GM12878 (cell line): ENCODE data around the gene OLFML2A. TPM values are rescaled to one million over a fixed set of nuclear protein-coding genes. Genes with fewer than 3 reads are reported as not detected.

ENCODE experiments used
- ATAC-seq: fragments of 200-7000 bp; cut with Tn5 transposase; 3 replicates; pipeline ENCODE4 v1.9.1; 2020; ENCODE audit warnings: mild to moderate bottlenecking, moderate library complexity
- BruUV-seq: library from RNA; stranded (reverse); fragments of 400-500 nt; replicated peaks from 2 replicates; lab custom pipeline; 2021; lab: Mats Ljungman, UMichigan
- CTCF ChIA-PET: fragments of 300-600 bp; sonication (Branson Sonifier 250); formaldehyde crosslinking; extraction: SDS; loops from one replicate; lab custom pipeline; 2021; ENCODE audit warnings: inconsistent platforms; lab: Yijun Ruan, JAX
- POLR2A ChIA-PET: fragments of 350-600 bp; formaldehyde crosslinking; extraction: SDS; loops from one replicate; lab custom pipeline; 2021; ENCODE audit warnings: inconsistent platforms; lab: Charles Lee
- RAD21 ChIA-PET: fragments of 300-600 bp; sonication (Branson Sonifier 250); formaldehyde crosslinking; loops from one replicate; lab custom pipeline; 2023; ENCODE audit warnings: antibody characterized with exemption; ENCODE audit not compliant: unreplicated experiment; lab: Charles Lee
- SMC1A ChIA-PET: fragments of 300-600 bp; sonication (Branson Sonifier 250); formaldehyde crosslinking; loops from one replicate; lab custom pipeline; 2023; ENCODE audit not compliant: unreplicated experiment, uncharacterized antibody; lab: Charles Lee
- DNase-seq: peaks from one replicate; pipeline ENCODE4 v3.0.0-alpha.2; 2011; ENCODE audit warnings: low read depth, low spot score
- FAIRE-seq: peaks from 3 replicates; lab custom pipeline; 2011; peaks lifted over from hg19 to GRCh38; lab: Jason Lieb, UNC
- H2AFZ ChIP-seq: 2 replicates; pipeline ENCODE4 v1.6.0; 2011; ENCODE audit warnings: low read depth, low read length, control low read depth; ENCODE audit not compliant: control insufficient read depth
- H3K27ac ChIP-seq: 2 replicates; pipeline ENCODE4 v1.5.1; 2011; ENCODE audit warnings: control low read depth; ENCODE audit not compliant: control insufficient read depth, insufficient read depth
- H3K27me3 ChIP-seq, 2 experiments: replicated peaks in 1 of 2; 2 replicates each; pipeline versions ENCODE4 v1.6.0 to v1.6.1; 2011; ENCODE audit warnings: low read length in 1 of 2; ENCODE audit not compliant: control insufficient read depth in 2 of 2, insufficient read depth in 2 of 2
- H3K36me3 ChIP-seq, 2 experiments: 2 replicates each; pipeline ENCODE4 v1.5.1; 2011; ENCODE audit warnings: low read length in 1 of 2; ENCODE audit not compliant: control insufficient read depth in 2 of 2, insufficient read depth in 2 of 2
- H3K4me1 ChIP-seq: 2 replicates; pipeline ENCODE4 v1.6.1; 2011; ENCODE audit warnings: mild to moderate bottlenecking, low read length, moderate library complexity, mixed read lengths; ENCODE audit not compliant: control insufficient read depth, insufficient read depth
- H3K4me2 ChIP-seq: 2 replicates; pipeline ENCODE4 v1.6.0; 2011; ENCODE audit warnings: control low read depth; ENCODE audit not compliant: control insufficient read depth, insufficient read depth
- H3K4me3 ChIP-seq: fragments of 200-600 bp; sonication (generic); 2 replicates; pipeline ENCODE4 v1.5.1; 2016
- H3K79me2 ChIP-seq: 2 replicates; pipeline ENCODE4 v1.6.0; 2011; ENCODE audit warnings: low read length; ENCODE audit not compliant: control insufficient read depth, insufficient read depth
- H3K9ac ChIP-seq: 2 replicates; pipeline ENCODE4 v1.8.0; 2011; ENCODE audit warnings: low read length, control low read depth, mixed read lengths; ENCODE audit not compliant: control insufficient read depth, insufficient read depth
- H3K9me3 ChIP-seq: replicated peaks from 3 replicates; pipeline ENCODE4 v1.5.1; 2011; ENCODE audit warnings: mild to moderate bottlenecking, low read length; ENCODE audit not compliant: control insufficient read depth, insufficient read depth
- H4K20me1 ChIP-seq: 2 replicates; pipeline ENCODE4 v1.6.0; 2011; ENCODE audit not compliant: control insufficient read depth, insufficient read depth
- BACH1 ChIP-seq: fragments of 450-650 bp; IDR thresholded peaks from 2 replicates; pipeline ENCODE4 v1.6.1; 2017; ENCODE audit warnings: mild to moderate bottlenecking, borderline replicate concordance
- CBX3 ChIP-seq: fragments of 200-600 bp; sonication (generic); IDR thresholded peaks from 2 replicates; pipeline ENCODE4 v1.6.1; 2016; ENCODE audit warnings: low read depth, borderline replicate concordance
- CHD2 ChIP-seq: IDR thresholded peaks from 2 replicates; pipeline ENCODE4 v1.6.1; 2011; ENCODE audit warnings: low read depth, low read length, improper control_type of control experiment, borderline replicate concordance
- PML ChIP-seq: IDR thresholded peaks from 2 replicates; pipeline ENCODE4 v1.6.1; 2012; ENCODE audit warnings: low read length, inconsistent platforms
- RUNX3 ChIP-seq: IDR thresholded peaks from 2 replicates; pipeline ENCODE4 v1.6.1; 2012; ENCODE audit warnings: low read length, inconsistent platforms
- STAT1 ChIP-seq: fragments of 450-650 bp; conservative IDR thresholded peaks from 2 replicates; pipeline ENCODE4 v1.6.1; 2014; ENCODE audit warnings: antibody characterized with exemption, mild to moderate bottlenecking
- WGBS: methylation state at CpG from one replicate; pipeline ENCODE4 v1.1.6; 2016; ENCODE audit warnings: low lambda C conversion rate; ENCODE audit not compliant: insufficient replicate concordance, insufficient coverage; ENCODE audit errors: missing lambda C conversion rate; 5-methylcytosine and 5-hydroxymethylcytosine counted together
- in situ Hi-C: fragments of 300-500 bp; cut with MboI; formaldehyde crosslinking; loops from 9 replicates; pipeline ENCODE4 v1.14.3; 2018; ENCODE audit warnings: mixed read lengths
- intact Hi-C: fragments of 100-400 bp; cut with micrococcal nuclease; formaldehyde crosslinking; loops from one replicate; pipeline ENCODE4 v1.14.2; 2022; ENCODE audit not compliant: unreplicated experiment
- polyA plus RNA-seq, 11 experiments: library from polyadenylated mRNA; depleted of rRNA in 4 of 11; unstranded in 6 of 11; stranded (reverse) in 5 of 11; fragments of >200 nt; fragmentation: Nextera tagmentation in 4 of 11; fragmentation: Illumina TruSeq in 1 of 11; extraction: Ambion mirVana in 4 of 11; extraction: Trizol in 1 of 11; gene quantifications; 1 replicate in 1 of 11; 2 replicates in 10 of 11; pipeline versions ENCODE4 v1.2.1 to v1.2.3, GENCODE V29; 2011 to 2016; ENCODE audit warnings: inconsistent platforms in 2 of 11, missing spikeins in 2 of 11, low read depth in 1 of 11
- total RNA-seq, 4 experiments: library from RNA; depleted of rRNA in 3 of 4; stranded (reverse); fragments of >200 nt in 3 of 4; fragmentation: Illumina TruSeq in 1 of 4; extraction: Trizol in 1 of 4; gene quantifications; 2 replicates each; pipeline versions ENCODE4 v1.2.1 to v1.2.3, GENCODE V29; 2013 to 2021

Gene OLFML2A
- total and polyA plus RNA-seq, 10 of the 15 experiments (the other 5 are each of a cell fraction or from before 2014, with no cell fraction given) = 0.02 to 0.13 (median 0.10) TPM; not detected in 4

- TF ChIP-seq CHD2 = no peak
- no peak for TF ChIP-seq CBX3
- no peak for TF ChIP-seq RUNX3
- TF ChIP-seq STAT1 = no peak
- TF ChIP-seq PML = no peak
Observed at GRCh38 chr9:124820698-124821623, 44.0 kb downstream of the OLFML2A start (continued).

- intact Hi-C loops (no loop called here), in situ Hi-C loops (no loop called here)
- RAD21 ChIA-PET = no interaction called here
- DNase-seq (no peak), ATAC-seq (no peak), FAIRE-seq (no peak)
- no TSS peak for BruUV-seq
- H3K9me3 ChIP-seq = no peaks in the 10 kb centered on the region
- H2AFZ ChIP-seq = no peak overlapping the region; the same call in 1 of the 2 replicates
- CTCF ChIA-PET = interaction anchor here (0.9 to 4.1 kb wide), 2 partner anchors 12 to 23 kb away, joined by 3 to 21 read pairs; no protein-coding TSS in a partner anchor
- no peaks in the 10 kb centered on the region for H3K36me3 ChIP-seq
- 6% methylated on average over 2 of the region's 2 CpGs for WGBS
- no peak overlapping the region for H3K4me3 ChIP-seq
- H3K27ac ChIP-seq = no peak overlapping the region
- H3K27me3 ChIP-seq = no peaks in the 10 kb centered on the region
- no peaks in the 10 kb centered on the region for H4K20me1 ChIP-seq
- TF ChIP-seq BACH1 = no peak
- POLR2A ChIA-PET = no interaction called here
- H3K79me2 ChIP-seq = no peaks in the 10 kb centered on the region
- peaks cover 4% of the 10 kb centered on the region; the same call in 1 of the 2 replicates for H3K4me1 ChIP-seq
- SMC1A ChIA-PET = interaction anchor here (0.6 to 1.2 kb wide), 4 partner anchors 9 to 1348 kb away, joined by 3 to 4 read pairs (median 3); no protein-coding TSS in a partner anchor
- no peak overlapping the region for H3K4me2 ChIP-seq
- no peak overlapping the region for H3K9ac ChIP-seq
Observed at GRCh38 chr9:124828489-124829333, 51.8 kb downstream of the OLFML2A start.
